Testis (tissue), 3 donors: ENCODE measurements around the gene AIM2. TPM values are rescaled to one million over a fixed set of nuclear protein-coding genes. Genes with fewer than 3 reads are reported as not detected.
"Not testable (repeated sequence)": the region's sequence is repeated elsewhere in the genome, so short reads cannot be mapped to it uniquely, and the experiment has no call there.

Experiments used
- DNase-seq: peaks from one replicate; pipeline ENCODE4 v3.0.0-alpha.2; 2019
- H3K27ac ChIP-seq, 2 donors: fragments of 200-600 bp; sonication (generic); one replicate each; pipeline ENCODE4 v1.5.1; 2019
- H3K27me3 ChIP-seq: fragments of 200-600 bp; sonication (generic); one replicate; pipeline ENCODE4 v1.5.1; 2019
- H3K36me3 ChIP-seq: fragments of 200-600 bp; sonication (generic); one replicate; pipeline ENCODE4 v1.5.1; 2017; ENCODE audit warnings: low read depth; ENCODE audit errors: missing control alignments
- H3K4me1 ChIP-seq: fragments of 200-600 bp; sonication (generic); one replicate; pipeline ENCODE4 v1.5.1; 2019
- H3K4me3 ChIP-seq, 2 donors: fragments of 200-600 bp; sonication (generic); one replicate each; pipeline ENCODE4 v1.5.1; 2017 to 2019
- H3K9me3 ChIP-seq: fragments of 200-600 bp; sonication (generic); one replicate; pipeline ENCODE4 v1.5.1; 2017
- CTCF ChIP-seq, 3 experiments: fragments of 450-650 bp in 2 of 3; fragments of 200-600 bp in 1 of 3; sonication (generic) in 1 of 3; IDR thresholded peaks; one replicate each; pipeline ENCODE4 v1.5.1; 2016 to 2019; ENCODE audit warnings: antibody characterized with exemption in 3 of 3, mild to moderate bottlenecking in 2 of 3, moderate library complexity in 1 of 3
- POLR2A ChIP-seq: fragments of 450-650 bp; IDR thresholded peaks from one replicate; pipeline ENCODE4 v1.6.1; 2017; ENCODE audit warnings: antibody characterized with exemption, mild to moderate bottlenecking, moderate library complexity
- WGBS, 2 donors: methylation state at CpG; one replicate each; pipeline ENCODE4 v1.1.5; 2018; 5-methylcytosine and 5-hydroxymethylcytosine counted together
- intact Hi-C: fragments of 100-400 bp; cut with DNase I; formaldehyde crosslinking; loops from one replicate; pipeline ENCODE4 v1.15.1; 2023; ENCODE audit warnings: low total_unique reads
- polyA plus RNA-seq: library from polyadenylated mRNA; stranded (reverse); fragments of 350-450 nt; fragmentation: Illumina TruSeq; extraction: RNeasy Lipid Tissue Mini Kit (QIAGEN cat#74804); gene quantifications from one replicate; pipeline ENCODE4 v1.2.3, GENCODE V29; 2014; ENCODE audit warnings: low read depth, low replicate concordance; ENCODE audit not compliant: insufficient read depth
- total RNA-seq, 2 donors: library from RNA; depleted of rRNA; stranded (reverse); fragments of >200 nt; gene quantifications; one replicate each; pipeline ENCODE4 v1.2.3, GENCODE V29; 2016

AIM2 gene
- total and polyA plus RNA-seq, 3 donors from 2014 or later: 1.3 to 3.2 (median 1.9) TPM

- WGBS, 2 donors: 96% methylated on average over 2 of the region's 2 CpGs
- no peak overlapping the region for H3K4me3 ChIP-seq
- DNase-seq: no peak
- no peaks in the 10 kb centered on the region for H3K4me1 ChIP-seq
- TF ChIP-seq CTCF (IDR thresholded peaks at IDR 0.05) (no peak), POLR2A (no peak)
- no peaks in the 10 kb centered on the region for H3K27me3 ChIP-seq
- H3K9me3 ChIP-seq: no peaks in the 10 kb centered on the region
- no peak overlapping the region for H3K27ac ChIP-seq
- H3K36me3 ChIP-seq: no peaks in the 10 kb centered on the region
- intact Hi-C loops: no loop called here
These were observed 25.1 kb downstream of the AIM2 start for GRCh38 chr1:159051436-159051835.

GRCh38 chr1:159046486-159046885 lies 30.1 kb downstream of the AIM2 start:
- intact Hi-C loops, H3K36me3 ChIP-seq, DNase-seq, H3K9me3 ChIP-seq, H3K27ac ChIP-seq, H3K4me3 ChIP-seq, H3K4me1 ChIP-seq, H3K27me3 ChIP-seq: not testable (repeated sequence)
- WGBS, 2 donors: 80 to 85% methylated on average over 1 of the region's 1 CpG

DNA sequence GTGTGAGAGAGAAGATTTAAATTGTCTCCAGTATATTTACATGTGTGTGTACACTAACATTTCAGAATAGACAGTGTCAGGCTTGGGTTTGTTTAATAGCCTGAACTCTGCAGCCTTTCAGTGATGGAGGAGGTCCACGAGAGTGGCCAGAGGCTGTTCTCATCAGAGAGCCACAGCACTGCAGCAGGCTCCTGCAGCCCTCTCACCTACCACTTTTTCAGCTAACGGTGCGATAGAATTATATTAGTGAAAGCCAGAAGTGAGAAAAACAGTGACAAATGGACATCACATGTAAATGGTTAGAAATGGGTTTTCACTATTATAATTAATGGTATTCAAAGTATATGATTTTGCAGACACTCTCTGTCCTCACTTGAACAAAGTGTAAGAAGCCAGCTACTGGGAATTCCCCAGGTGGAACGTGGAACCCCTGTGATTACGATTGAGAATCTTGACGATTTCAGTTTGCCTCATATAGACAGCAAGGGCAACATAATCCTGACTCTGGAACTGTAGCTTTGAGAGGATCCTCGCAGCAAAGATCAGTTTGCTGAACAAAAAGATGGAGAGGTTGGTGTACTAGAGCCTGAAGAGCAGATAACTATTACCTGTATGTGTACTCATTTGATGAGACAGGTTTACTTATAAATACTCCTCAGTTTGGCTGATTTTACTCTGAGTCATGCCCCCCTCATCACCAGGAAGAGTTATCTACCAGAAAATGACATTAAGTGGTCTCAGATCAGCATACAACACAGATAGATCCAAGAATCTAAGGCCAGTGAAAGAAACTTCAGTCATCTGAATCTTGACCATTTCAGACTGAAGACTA lies 35.5 kb downstream of the AIM2 start:
- no peaks in the 10 kb centered on the region for H3K36me3 ChIP-seq
- TF ChIP-seq POLR2A: no peak
- no peak for TF ChIP-seq CTCF (IDR thresholded peaks at IDR 0.05)
- H3K4me1 ChIP-seq: no peaks in the 10 kb centered on the region
- intact Hi-C loops: no loop called here
- no peak overlapping the region for H3K4me3 ChIP-seq
- H3K27me3 ChIP-seq: no peaks in the 10 kb centered on the region
- WGBS, 2 donors: 93 to 96% methylated on average over 7 of the region's 7 CpGs
- H3K9me3 ChIP-seq: no peaks in the 10 kb centered on the region
- DNase-seq: no peak
- no peak overlapping the region for H3K27ac ChIP-seq

GRCh38 chr1:159040206-159040605 lies 36.4 kb downstream of the AIM2 start:
- no peaks in the 10 kb centered on the region for H3K9me3 ChIP-seq
- H3K4me1 ChIP-seq: no peaks in the 10 kb centered on the region
- TF ChIP-seq POLR2A (no peak), CTCF (IDR thresholded peaks at IDR 0.05) (no peak)
- intact Hi-C loops: no loop called here
- H3K4me3 ChIP-seq: no peak overlapping the region
- H3K27ac ChIP-seq: no peak overlapping the region
- no peaks in the 10 kb centered on the region for H3K36me3 ChIP-seq
- no peak for DNase-seq
- no peaks in the 10 kb centered on the region for H3K27me3 ChIP-seq
- 78 to 79% methylated on average over 1 of the region's 1 CpG for WGBS, 2 donors

- intact Hi-C loops: no loop called here
These were observed 45.6 kb downstream of the AIM2 start for GRCh38 chr1:159030877-159031447.

More at GRCh38 chr1:159030877-159031447, 45.6 kb downstream of the AIM2 start:
- Histone ChIP-seq H3K27ac (no peak overlapping the region), H3K27me3 (no peaks in the 10 kb centered on the region), H3K9me3 (no peaks in the 10 kb centered on the region), H3K4me3 (no peak overlapping the region), H3K4me1 (no peaks in the 10 kb centered on the region), H3K36me3 (no peaks in the 10 kb centered on the region)
- DNase-seq: no peak
- TF ChIP-seq CTCF (IDR thresholded peaks at IDR 0.05) (no peak), POLR2A (no peak)
- 70 to 74% methylated on average over 3 of the region's 3 CpGs for WGBS, 2 donors
